GM19238 (cell line): ENCODE results near the gene STX1B.
A peak's percentile ranks its signal among the peaks of the same experiment; 100 is the strongest.

ENCODE experiments used
- DNase-seq: peaks from one replicate; pipeline ENCODE4 v3.0.0; 2011; ENCODE audit warnings: low spot score; ENCODE audit not compliant: insufficient read length

The STX1B gene

DNA sequence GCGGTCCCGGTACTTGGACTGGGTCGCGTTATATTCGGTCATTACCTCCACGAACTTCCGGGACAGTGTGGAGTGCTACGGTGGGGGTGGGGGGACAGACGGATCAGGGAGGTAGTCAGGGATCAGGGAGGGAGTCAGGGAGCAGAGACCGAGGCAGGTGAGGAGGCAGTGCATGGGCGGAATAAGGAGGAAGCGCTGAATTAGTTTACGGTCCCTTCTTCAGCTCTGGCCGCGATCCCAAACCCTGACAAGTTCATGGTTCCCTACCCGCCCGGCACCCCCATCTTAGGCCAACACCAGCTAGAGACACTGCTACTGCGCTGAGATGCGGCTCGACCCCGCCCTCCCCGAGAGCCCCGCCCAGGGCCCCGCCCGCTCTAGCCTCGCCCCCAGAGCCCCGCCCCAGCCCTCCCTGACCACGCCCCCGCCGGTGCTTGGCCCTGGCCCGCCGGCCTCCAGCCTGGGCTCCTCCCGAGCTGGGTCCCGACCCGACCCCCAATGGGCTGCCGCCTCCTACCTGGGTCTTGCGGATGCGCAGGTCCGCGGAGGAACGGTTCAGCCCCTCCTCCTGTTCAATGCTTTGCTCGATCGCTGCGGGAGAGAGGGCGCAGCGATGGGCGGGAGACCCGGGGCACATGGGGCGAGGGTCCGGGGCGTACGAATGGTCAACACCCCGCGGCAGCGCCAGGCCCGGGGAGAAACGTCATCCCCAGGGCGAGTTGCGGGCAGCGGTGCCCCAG is 13.3 kb downstream of the STX1B start:
- peak; percentile 98 for DNase-seq

DNA sequence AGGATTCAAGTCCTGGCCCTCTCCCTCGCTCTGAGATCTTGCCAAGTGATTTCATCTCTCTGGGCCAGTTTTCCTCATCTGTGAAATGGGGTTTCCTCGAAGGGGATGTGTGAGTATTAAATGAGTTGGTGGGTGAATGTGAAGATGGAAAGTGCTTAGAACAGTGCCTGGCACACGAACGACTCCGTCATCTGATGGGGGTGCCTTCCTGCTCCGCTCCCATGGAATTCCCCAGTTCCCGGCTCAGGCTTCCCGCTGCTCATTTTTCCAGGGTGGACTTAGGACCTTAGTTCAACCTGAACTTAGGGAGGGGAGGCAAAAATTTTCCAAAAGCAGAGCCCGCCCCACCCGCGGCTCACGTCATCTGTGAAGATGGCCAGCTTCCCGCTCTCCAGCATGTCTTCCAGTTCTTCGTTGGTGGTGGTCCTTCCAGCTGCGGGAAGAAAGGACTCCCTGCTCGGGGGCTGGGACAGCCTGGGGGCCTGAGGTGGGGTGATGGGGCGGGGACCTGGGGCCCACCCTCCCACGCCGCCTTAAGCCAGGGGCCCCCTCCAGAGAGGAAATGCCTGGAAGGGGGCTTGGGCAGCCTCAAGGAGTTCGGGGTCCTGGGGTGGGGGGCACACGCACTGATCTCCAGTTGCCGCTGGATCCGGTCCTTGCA is 14.0 kb downstream of the STX1B start:
- DNase-seq, result no peak

- no peak for DNase-seq
Observed at GRCh38 chr16:30995927-30996323, 14.5 kb downstream of the STX1B start.

DNA sequence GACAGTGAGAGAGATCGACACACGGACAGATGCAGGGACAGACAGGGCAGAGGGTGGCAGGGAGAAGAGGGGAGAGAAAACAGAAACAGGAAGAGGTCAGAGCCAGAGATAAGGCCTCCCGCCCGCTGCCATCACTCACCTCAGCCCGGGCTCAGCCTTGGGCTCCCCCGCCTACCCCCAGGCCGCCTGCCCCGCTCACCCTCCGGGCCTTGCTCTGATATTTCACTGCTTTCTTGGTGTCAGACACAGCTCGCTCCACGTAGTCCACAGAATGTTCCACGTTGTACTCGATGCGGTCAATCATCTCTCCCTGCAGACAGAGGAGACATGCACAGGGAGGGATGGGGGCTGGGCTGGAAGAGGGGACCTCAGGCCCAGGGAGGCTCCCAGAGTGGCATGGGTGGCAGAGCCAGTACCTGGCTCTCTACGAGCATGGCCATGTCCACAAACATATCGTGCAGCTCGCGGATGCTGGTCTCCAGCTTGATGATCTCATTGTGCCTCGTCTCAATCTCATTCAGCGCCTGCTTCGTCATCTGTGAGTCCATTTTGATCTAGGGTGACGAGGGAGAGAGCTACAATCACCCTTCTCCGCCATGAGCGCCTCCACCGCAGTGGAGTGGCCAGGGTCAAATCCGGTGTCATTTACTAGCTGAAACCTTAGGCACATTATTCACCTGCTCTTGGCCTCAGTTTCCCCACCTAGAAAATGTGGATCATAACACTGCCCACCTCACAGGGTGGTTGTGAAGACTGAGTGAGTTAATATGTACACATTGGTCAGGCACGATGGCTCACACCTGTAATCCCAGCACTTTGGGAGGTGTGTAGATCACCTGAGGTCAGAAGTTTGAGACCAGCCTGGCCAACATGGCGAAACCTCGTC is 17.3 kb downstream of the STX1B start:
- no peak for DNase-seq

DNA sequence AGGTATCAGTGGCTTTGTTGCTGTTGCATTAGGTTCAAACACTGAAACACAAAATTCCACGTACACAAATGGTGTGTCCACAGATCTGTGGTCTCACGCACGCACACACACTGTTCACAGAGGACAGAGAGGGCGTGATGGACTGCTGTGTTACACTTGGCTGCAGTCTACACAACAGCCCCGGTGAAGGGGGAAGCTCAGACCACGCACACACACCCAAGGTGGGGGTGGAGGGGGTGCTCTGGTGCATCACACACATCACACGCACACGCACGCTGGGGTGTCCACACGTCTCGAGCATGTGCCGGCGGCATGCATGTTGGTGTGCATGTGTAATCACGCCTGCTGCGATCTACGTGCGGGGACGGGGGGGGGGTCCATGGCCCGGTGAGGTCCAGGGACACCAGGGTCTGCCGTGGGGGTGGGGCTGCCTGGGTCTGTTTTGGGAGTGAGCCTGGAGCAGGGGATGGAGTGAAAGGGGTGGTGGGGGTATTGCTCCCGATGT is 18.1 kb downstream of the STX1B start:
- no peak for DNase-seq

DNA sequence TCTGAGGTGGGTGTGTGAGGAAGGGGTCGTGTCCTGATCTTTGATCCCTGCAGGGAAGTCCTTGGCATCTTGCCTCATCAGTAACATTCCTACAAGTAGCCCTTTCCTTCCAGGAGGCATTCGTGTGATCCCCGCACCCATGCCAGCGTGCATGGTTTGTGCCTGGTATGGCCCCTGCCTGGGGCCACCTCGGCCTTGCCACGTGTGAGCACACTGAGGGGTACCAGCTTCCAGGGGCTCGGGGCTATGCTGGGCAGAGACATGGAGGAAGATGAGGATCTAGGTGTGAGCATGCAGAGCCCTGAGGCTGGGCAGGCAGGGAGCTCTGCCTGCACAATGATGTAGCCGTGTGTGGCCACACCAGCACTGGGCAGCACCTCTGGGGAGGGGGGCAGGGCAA is 19.4 kb downstream of the STX1B start:
- DNase-seq, result no peak

- DNase-seq, result no peak
Observed at GRCh38 chr16:30990105-30990504, 20.3 kb downstream of the STX1B start.

DNA sequence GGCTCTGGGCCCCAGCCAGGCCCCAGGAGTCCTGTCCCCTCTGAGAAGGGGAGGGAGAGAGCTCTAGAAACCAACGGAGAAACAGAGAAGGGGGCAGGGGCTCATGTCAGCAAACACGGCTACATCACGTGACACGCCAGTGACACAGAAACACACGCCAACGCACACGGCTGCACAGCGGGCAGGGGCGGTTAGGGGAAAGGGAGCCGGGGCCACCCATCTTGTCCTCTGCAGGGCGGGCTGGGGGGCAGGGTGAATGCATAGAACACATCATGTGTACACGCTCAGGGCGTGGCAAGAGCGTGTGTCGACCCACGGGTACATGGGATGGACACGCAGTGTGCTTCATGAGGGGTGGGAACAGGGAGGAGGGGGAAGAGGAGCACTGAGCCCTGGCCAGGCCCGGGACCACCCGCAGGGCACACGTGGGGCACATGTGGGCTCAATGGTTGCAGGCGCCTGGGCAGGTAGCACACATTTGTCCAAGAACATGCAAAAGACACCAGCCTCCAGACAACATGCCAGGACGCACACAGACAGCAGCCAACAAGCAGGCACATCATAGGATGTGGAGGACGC is 20.9 kb downstream of the STX1B start:
- no peak for DNase-seq

DNA sequence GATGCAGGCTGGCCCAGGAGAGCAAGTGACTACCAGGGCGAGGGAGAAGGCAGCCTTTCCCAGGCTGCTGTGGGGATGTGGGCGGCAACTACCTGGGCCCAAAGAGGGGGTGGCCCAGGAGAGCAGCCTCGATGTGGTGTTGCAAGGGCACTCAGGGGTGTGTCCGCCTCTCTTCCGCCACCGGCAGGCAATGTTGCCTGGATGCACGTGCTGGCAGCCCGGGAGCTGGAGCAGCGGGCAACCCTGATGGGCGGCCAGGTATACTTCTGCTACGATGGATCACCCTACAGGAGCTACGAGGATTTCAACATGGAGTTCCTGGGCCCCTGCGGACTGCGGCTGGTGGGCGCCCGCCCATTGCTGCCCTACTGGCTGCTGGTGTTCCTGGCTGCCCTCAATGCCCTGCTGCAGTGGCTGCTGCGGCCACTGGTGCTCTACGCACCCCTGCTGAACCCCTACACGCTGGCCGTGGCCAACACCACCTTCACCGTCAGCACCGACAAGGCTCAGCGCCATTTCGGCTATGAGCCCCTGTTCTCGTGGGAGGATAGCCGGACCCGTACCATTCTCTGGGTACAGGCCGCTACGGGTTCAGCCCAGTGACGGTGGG is 22.8 kb downstream of the STX1B start:
- DNase-seq, result no peak

GRCh38 chr16:30986129-30986991 is 24.1 kb downstream of the STX1B start:
- no peak for DNase-seq

DNA sequence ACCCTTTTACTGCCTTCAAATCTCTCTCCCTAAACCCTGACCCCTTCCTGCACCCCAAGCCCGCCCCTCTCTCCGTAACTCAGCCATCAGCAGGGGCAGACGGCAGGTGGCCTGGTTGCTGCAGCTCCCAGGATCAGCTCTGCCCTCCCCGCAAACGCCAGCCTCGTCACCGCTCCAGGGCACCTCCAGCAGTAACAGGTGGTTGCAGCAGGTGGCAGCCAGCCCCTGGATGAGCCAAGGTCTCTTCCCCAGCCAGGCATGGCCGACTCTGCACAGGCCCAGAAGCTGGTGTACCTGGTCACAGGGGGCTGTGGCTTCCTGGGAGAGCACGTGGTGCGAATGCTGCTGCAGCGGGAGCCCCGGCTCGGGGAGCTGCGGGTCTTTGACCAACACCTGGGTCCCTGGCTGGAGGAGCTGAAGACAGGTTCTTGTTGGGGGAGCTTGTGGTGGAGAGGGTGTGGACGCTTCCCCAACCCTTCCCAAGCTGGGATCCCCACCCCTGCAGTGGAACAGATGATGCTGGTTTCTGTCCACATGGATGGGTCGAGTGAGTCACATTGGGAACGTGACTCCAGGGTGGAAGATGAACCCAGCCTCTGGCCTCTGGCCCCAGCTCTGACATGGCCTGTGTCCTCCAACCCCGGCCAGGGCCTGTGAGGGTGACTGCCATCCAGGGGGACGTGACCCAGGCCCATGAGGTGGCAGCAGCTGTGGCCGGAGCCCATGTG is 24.9 kb downstream of the STX1B start:
- no peak for DNase-seq

GRCh38 chr16:30984669-30985400 is 25.6 kb downstream of the STX1B start, which contains the start of gene HSD3B7:
HSD3B7 (plus strand) TSS chr16:30985207; CDS start chr16:30985659, 452 bp downstream.
- DNase-seq, result peak; percentile 92

DNA sequence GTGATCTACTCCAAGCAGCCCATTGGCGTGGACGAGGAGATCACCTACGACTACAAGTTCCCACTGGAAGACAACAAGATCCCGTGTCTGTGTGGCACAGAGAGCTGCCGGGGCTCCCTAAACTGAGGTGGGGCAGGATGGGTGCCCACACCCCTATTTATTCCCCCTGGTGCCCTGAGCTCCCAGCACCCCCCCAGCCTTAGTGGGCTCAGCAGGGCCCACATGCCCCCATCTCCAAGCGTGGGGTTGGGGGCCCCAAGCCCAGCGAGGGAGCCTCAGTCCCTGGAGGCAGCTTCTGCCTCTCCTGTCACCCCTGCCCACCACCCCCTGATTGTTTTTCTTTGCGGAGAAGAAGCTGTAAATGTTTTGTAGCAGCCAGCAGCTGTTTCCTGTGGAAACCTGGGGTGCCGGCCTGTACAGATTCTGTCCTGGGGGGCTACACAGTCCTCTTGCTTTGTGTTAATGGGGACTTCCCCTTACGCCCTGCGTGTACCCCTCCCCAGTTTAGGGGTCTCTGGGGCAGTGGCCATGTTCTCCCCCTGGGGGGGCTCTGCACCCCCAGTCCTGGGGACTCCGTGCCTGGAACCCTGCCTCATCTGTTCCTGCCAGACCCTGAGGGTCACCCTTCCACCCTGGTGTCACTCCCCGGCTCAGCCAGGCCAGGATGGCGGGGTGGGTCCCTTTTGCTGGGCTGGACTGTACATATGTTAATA is 26.4 kb downstream of the STX1B start:
- no peak for DNase-seq

DNA sequence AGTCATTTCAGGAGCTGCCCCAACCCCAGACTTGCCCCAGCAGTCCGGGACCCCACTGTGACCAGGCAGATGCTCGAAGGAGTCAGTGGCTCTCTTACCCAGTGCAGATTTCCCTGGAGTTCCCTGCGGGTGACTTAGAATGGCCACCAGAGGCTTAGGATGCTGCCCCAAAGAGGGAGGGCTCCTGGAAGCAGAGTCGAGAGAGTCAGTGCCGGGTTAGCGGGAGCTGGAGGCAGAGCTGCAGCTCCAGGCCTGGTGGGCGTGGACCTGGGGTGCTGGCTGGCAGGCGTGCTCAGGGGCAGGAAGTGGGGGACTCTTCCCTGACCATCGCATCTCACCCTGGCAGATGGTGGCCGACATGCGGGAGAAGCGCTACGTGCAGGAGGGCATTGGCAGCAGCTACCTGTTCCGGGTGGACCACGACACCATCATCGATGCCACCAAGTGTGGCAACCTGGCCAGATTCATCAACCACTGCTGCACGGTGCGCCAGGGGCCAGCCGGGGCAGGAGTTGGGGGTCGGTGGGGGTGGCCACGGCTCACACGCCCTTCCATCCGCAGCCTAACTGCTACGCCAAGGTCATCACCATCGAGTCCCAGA is 27.0 kb downstream of the STX1B start:
- DNase-seq, result no peak

DNA sequence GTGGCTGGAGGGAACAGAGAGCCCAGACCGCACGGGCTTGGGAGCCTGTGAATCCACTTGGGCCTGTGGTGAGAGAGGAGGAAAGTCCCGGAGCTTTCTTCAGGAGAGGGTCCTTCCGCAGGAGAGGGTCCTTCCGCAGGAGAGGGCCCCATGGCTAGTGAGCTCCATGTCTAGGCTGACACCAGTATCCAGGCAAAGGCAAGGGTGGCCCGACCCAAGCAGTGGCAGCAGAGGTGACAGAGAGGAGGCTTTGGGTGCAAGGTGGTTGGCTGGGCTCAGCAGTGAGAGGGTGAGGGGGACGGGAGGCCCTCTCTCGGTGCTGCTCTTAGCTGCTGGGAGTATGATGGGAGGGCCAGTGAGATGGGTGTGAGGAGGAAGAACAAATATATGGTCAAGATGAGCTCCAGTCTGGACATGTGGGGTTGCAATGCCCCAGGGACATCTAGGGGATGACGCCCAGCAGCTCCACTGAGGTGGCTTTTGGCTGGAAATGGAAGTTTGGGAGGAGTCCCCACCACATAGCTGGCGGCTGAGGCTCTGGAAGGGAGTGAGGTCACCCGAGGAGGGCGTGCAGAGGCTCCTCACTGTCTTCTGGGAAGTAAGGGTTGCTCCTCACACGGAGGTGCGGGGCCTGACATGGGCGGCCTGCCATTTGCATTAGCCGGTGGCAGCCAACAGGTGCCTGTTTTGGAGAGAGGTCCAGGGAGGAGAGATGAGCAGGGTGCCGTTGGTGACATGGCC is 27.7 kb downstream of the STX1B start:
- DNase-seq, result no peak

DNA sequence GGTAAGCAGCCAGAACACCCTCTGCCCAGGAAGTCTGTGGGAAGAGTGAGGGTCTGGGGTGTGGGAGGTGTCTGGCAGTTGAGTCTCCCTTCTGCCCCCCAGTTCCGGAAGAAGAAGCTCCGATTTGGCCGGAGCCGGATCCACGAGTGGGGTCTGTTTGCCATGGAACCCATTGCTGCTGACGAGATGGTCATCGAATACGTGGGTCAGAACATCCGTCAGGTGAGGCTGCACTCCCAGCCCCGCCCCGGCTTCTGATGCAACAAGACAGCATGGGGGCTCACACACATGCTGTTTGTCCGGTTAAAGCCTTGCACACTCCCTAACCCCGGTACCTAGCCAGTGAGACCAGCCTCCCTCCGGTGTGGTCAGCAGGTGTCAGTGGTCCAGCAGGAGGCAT is 29.5 kb downstream of the STX1B start:
- DNase-seq, result no peak

DNA sequence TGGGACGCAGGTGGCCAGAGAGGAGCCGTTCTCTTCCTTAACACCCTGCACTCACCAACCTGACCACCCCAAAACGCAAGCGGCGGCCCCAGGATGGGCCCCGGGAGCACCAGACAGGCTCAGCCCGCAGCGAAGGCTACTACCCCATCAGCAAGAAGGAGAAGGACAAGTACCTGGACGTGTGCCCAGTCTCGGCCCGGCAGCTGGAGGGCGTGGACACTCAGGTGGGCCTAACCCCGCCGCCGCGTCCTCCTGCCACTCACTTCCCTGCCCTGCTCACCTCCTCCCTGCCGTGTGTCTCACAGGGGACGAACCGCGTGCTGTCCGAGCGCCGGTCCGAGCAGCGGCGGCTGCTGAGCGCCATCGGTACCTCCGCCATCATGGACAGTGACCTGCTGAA is 30.0 kb downstream of the STX1B start:
- no peak for DNase-seq
